ENCODE data around the gene AGAP3.
A peak's percentile ranks its signal among the peaks of the same experiment; 100 is the strongest.

AGAP3 gene

GRCh38 chr7:151138153-151138851 lies 52.0 kb downstream of the AGAP3 start:
- no peak for DNase-seq

DNA sequence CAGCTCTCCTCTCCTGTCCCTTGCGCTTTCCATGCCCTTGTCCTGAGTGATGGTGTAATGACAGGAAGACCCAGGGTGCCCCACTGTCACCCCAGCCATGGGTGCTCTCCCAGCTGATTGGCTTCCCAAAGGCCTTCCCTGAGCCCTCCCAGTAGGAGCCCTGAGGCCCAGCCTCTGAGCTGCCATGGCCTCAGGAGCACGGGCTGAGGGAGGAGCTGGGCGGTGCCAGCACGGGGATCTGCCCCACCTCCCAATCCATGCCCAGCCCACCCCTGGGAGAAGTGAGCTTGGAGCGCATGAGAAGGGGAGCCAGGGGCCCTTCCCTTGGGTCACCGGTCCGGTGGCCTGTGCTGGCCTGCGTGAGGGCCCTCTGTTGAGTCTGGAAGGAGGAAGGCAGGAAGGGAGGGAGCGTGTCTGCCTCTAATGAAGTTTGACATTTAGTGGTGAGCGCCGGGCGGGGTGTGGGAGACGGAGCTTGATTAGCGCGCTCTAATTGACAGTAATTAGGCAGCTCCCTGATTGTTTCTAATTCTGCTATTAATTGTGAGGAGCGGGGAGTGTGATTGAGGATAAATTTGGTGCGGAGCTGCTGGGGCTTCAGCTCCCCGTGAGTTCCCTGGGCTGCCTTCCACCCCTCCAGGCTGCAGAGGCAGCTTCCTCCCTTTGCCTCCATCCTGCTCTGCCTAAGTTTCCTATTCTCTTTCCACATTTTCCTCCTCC lies 53.0 kb downstream of the AGAP3 start:
- no peak for DNase-seq

DNA sequence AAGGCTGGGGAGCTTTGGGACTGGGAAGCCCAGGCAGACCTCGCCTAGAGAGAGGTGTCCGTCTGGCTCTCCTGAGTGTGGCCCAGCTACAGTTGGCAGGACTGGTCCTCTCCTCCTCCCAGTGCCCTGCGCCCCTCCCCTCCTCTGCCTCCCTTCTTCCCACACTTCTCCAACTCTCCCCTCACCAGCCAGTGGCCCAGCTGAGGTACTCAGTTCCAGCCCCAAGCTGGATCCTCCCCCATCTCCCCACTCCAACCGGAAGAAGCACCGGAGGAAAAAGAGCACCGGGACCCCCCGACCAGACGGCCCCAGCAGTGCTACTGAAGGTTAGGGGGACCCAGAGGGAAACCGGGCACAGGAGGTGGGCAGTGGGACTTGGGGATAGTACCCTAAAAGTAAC lies 53.5 kb downstream of the AGAP3 start:
- DNase-seq = no peak

GRCh38 chr7:151140826-151141225 lies 54.6 kb downstream of the AGAP3 start:
- DNase-seq = no peak

GRCh38 chr7:151141311-151141854 lies 55.1 kb downstream of the AGAP3 start:
- DNase-seq = no peak

DNA sequence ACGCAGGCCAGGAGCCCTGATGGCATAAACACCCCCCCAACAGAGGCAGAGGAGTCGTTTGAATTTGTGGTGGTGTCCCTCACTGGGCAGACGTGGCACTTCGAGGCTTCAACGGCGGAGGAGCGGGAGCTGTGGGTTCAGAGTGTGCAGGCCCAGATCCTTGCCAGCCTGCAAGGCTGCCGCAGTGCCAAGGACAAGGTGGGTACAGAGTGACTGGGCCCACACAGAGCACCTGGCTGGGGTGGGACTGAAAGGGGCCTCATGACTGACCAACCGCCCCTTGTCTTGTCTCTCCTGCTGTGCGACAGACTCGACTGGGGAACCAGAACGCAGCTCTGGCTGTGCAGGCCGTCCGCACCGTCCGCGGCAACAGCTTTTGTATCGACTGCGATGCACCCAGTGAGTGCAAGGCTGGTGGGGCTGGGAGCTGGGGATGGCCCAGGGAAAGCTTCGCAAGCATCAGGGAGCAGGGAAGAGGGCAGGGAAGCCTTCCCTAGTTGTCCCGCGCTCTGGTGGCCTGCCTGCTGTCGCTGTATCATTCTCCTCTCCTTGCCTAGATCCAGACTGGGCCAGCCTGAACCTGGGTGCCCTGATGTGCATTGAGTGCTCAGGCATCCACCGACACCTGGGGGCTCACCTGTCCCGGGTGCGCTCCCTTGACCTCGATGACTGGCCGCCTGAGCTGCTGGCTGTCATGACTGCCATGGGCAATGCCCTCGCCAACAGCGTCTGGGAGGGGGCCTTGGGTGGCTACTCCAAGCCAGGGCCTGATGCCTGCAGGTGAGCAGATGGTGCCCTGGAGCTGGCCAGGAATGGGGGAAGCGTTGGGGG lies 55.8 kb downstream of the AGAP3 start:
- DNase-seq = no peak

- no peak for DNase-seq
Observed at GRCh38 chr7:151142686-151143040, 56.4 kb downstream of the AGAP3 start.

DNA sequence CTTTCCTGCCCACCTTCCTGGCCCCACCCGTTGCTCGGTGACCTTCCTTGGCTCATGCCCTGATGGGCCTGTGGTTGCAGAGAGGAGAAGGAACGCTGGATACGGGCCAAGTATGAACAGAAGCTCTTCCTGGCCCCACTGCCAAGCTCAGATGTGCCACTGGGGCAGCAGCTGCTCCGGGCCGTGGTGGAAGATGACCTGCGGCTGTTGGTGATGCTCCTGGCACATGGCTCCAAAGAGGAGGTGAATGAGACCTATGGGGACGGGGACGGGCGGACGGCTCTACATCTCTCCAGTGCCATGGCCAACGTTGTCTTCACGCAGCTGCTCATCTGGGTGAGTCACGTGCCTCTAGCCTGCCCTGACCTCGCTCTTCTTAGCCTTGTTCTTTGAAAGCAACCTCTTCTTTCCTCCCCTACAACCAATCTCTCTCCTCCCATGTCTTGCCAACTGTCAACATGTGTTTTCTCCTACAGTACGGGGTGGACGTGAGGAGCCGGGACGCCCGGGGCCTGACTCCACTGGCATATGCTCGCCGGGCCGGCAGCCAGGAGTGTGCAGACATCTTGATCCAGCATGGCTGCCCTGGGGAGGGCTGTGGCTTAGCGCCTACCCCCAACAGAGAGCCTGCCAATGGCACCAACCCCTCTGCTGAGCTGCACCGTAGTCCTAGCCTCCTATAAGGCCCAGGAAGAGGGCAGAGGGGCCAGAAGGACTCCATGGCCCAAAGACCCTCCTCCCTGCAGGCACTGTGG lies 57.2 kb downstream of the AGAP3 start:
- no peak for DNase-seq

- DNase-seq = no peak
Observed at GRCh38 chr7:151144387-151144786, 58.1 kb downstream of the AGAP3 start.

- no peak for DNase-seq
Observed at GRCh38 chr7:151146761-151147160, 60.5 kb downstream of the AGAP3 start.

DNA sequence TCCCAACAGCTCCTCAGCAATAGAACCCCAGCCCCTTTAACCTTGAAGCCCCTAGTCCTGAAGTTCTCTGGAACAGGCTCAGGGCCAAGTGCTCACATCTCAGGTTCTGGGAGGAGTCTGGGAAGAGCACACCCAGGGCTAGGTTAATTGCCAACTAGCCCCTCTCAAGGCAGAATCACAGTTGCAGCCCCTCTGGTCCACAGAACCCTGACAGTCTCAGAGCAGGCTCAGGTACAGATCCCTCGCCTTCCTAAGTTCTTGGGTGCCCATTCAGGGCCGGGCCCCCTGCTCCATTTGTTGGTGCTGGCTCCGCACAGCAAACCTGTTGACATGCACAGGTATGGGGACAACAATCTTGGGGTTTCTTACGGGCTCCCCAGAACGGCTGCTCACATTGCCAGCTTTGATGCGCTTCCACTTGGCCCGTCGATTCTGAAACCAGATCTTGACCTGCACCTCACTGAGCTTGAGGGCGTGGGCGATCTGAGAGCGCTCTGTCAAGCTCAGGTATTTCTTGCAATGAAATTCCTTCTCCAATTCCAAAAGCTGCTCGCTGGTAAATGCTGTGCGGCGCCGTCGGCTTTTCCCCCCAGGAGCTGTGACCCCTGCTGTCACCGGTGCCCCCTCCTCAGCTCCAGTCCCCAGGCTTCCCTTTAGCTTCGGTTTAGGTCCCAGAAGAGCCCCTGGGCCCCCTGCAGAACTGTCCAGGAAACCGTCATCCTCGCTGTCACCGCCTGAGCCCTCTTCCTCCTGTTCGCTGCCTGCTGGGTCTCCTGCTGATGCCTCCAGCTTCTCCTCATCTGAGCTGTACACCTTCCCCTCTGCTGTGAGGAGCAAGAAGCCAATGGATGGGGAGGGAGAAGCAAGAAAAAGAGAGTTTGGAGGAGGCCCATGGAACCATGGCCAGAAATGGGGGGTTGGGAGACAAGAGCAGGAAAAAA lies 62.3 kb downstream of the AGAP3 start:
- DNase-seq = no peak

DNA sequence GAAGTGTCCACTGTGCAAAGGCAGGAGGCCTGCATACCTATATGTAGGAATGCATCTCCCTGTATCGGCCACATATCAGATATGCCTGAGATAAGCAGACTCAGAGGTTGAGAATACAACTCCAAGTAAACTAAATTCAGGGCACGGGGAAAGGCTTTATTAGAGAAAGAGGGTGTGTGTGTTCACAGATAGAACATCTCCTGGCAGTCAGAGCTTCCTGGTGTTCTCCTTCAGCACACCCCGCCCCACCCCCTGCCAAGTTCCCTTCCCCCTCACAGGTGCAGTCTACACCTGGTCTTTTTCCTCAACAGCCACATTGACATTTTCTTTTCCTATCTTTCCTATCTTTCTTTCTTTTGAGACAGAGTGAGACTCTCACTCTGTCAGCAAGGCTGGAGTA lies 64.1 kb downstream of the AGAP3 start:
- DNase-seq = no peak

DNA sequence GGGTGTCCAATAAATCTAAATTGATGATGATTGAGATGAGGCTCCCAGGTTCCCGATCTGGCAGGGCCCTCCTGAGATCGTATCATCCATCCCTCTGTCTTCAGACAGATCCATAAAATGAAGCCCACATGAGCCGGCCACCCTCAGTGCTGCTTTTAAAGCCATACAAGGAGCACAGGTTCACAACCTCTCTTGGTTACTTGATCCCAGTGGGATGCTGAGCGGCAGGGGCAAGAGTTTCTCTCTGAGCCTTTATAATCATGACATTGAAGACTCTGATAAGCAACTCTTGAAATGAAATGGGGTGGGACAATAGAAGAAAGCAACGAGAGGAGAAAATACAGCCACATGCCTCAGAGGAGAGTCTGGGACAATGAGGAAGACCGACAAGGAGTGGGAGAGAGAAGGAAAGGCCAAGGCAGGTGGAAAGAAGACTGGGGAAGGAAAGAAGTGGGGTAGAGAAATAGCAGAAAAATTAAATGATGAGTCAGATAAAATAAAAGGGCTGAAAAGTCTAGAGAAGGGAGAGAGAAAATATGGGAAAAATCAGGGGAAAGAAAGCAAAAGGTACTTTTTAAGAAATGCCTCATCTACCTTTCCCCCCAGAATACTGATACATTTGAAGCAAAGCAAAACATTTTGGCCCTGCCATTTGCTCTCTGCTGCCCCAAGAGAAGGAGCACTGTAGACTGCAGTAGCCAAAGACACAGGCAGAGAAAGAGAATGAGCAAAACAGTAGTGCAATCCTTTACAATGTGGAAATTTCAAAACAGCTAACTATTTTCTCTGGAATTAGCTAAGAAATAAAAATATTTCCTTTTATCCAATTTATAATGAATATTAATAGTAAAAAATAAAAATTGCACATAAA lies 66.6 kb downstream of the AGAP3 start:
- DNase-seq = no peak

DNA sequence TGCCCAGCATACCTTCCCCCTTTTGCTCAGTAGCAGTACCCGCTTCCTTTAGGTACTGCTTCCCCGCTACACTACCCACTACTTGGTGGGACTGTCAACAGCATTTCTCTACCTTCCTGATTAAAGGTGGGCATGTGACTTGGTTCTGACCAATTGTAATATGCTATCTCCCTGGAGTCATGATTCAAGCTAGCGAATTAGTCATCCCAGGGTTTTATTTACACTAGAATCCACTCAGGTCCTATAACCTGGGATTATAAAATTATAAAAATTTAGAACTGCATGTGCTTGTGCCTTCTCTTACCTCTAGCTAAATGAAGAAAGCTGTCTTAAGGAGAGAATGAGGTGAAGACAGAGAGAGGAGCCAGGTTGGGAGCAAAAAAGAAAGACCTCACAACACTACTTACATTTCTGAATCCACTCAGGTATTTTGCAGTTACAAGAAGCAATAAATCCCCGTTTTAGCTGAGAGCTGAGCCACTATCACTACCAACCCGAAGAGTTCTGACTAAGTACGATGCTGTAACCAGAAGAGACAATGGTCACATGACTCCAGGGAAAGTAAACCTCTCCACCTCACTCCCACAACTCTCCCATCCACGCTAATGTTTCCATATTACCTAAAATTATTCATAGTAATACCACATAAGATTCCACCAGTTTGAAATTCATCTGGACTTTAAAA lies 71.5 kb downstream of the AGAP3 start:
- DNase-seq = no peak

DNA sequence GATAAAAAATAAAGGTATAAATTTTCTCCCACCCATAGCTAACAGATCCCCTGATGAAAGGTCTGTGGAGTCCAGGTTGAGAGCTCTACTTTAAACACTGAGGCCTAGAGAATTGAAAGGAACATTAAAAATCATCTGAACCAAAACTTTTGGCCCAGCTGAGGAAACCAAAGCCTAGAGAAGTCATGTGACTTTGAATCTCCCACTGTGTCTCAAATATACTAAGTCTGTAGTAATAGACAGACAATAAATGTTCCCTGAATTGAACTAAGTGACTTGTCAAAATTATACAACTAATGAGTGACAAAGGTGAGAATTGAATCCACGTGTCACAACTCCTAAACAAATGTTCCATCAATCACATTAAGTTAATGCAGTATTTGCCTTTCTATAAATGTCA lies 75.5 kb downstream of the AGAP3 start:
- DNase-seq = no peak

- DNase-seq = no peak
Observed at GRCh38 chr7:151166629-151167196, 80.4 kb downstream of the AGAP3 start.

- no peak for DNase-seq
Observed at GRCh38 chr7:151167197-151167961, 81.1 kb downstream of the AGAP3 start, which contains the start of gene GBX1. GBX1 (minus strand) TSS chr7:151167694; CDS start chr7:151167548, 146 bp downstream.

- peak; percentile 80 for DNase-seq
Observed at GRCh38 chr7:151168003-151168786, 81.9 kb downstream of the AGAP3 start.
